GM12872 (cell line): ENCODE data around the gene TOPORS.

Source experiments
- CTCF ChIP-seq: IDR thresholded peaks from 3 replicates; pipeline ENCODE4 v1.5.1; 2011; ENCODE audit warnings: low read depth, mild to moderate bottlenecking, low read length, moderate library complexity; ENCODE audit not compliant: insufficient read depth

Gene TOPORS

DNA sequence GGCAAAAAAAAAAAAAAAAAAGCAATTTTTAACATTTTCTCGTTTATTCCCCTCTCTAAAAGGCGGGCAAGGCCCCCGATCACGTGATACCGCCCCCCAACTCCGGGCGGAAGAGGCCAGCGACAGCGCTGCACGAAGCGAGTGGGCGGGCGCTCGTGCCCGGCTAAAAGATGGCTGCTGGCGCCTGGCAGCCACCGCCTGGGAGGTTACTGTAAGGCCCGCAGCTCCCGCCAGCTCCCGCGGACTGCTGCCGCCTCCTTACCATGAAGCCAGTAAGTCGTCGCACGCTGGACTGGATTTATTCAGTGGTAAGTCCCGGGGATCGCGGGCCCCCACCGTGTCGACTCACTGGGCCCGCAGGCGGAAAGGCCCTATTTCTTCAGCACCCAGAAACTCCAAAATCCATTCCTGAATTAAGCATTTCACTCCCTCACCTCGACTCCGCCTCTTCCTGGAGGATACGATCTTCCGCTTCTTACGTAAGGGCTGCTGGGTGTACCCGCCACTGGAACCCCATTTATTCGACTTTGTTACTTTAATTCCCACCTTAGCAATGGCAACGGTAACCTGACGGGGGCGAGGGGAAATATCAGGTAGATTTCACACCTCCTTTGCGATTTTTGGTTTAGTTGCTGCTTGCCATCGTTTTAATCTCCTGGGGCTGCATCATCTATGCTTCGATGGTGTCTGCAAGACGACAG is at the start of gene TOPORS, which contains the start of gene SMIM27:
Gene TOPORS, minus strand, starts transcription at position 415 of the 701 bp plus-strand sequence. Its CDS starts 150 bp downstream, at position 265.
Gene SMIM27, plus strand, starts transcription at position 156 of the 701 bp plus-strand sequence. Its CDS starts 108 bp downstream, at position 264.
- TF ChIP-seq CTCF, result no peak

DNA sequence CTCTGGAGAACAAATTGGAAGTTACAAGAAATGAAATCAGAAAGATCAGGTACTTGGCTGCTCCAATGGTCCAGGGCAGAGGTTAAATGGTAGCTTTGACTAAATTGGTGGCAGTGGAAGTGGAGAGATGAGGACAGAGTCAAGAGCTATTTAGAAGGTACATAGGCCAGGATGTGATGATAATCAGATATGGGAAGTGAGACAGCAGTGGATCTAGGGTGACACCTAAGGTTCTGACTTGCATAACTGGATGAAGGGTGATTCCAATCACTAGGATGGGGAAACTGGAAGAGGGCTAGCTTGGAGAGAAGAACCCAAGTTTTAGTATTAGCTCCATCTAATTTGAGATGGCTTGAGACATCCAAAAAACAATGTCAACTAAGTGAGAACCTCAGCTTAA is 44.5 kb upstream of the TOPORS start:
- no peak for TF ChIP-seq CTCF

- no peak for TF ChIP-seq CTCF
These were observed 43.9 kb upstream of the TOPORS start for GRCh38 chr9:32596096-32596865.

- TF ChIP-seq CTCF, result no peak
These were observed 38.5 kb upstream of the TOPORS start for GRCh38 chr9:32590898-32591297.

- TF ChIP-seq CTCF, result no peak
These were observed 38.1 kb upstream of the TOPORS start for GRCh38 chr9:32590476-32590875.

- peak; percentile 59 for TF ChIP-seq CTCF
These were observed 36.8 kb upstream of the TOPORS start for GRCh38 chr9:32589083-32589723.

GRCh38 chr9:32587901-32588300 is 35.5 kb upstream of the TOPORS start:
- no peak for TF ChIP-seq CTCF
